GM12892 (cell line): ENCODE data around the gene FAM3C.

ENCODE experiments used
- POLR2A ChIP-seq: IDR thresholded peaks from 2 replicates; pipeline ENCODE4 v1.6.1; 2011; ENCODE audit warnings: low read depth, low read length, control low read depth
- POLR2AphosphoS5 ChIP-seq: IDR thresholded peaks from 2 replicates; pipeline ENCODE4 v1.6.1; 2011; ENCODE audit warnings: low read depth, low read length, control low read depth
- TAF1 ChIP-seq: IDR thresholded peaks from 2 replicates; pipeline ENCODE4 v1.6.1; 2011; ENCODE audit warnings: low read depth, mild to moderate bottlenecking, control low read depth, low read length, borderline replicate concordance

GRCh38 chr7:121402701-121403100 is 6.6 kb upstream of the FAM3C start:
- TF ChIP-seq POLR2A, result no peak
- TF ChIP-seq POLR2AphosphoS5, result no peak
- TF ChIP-seq TAF1, result no peak
